Measurements from ENCODE around the gene CS. TPM values are rescaled to one million over a fixed set of nuclear protein-coding genes. Genes with fewer than 3 reads are reported as not detected.

CS gene
- polyA plus RNA-seq, 3 donors = 55.7 to 156 (median 86.1) TPM

GRCh38 chr12:56282579-56282978 lies 17.6 kb downstream of the CS start:
- WGBS (ENCODE audit: insufficient coverage) = no CpG with 5 or more reads among the region's 2 CpGs
- H3K27ac Mint-ChIP-seq = no peak overlapping the region
- DNase-seq = no peak
- no peaks in the 10 kb centered on the region for H3K4me1 ChIP-seq (ENCODE audit: control insufficient read depth in 1 of 2, insufficient read depth in 2 of 2, low read length in 2 of 2)
- peaks cover 67 to 92% of the 10 kb centered on the region in 2 donors for H3K36me3 Mint-ChIP-seq
- H3K4me3 ChIP-seq (replicated peaks in 1 of 3; ENCODE audit: low read depth in 2 of 3, low read length in 3 of 3) = no peak overlapping the region
- intact Hi-C loops (cut with micrococcal nuclease) = no loop called here
- H2AFZ ChIP-seq (ENCODE audit: insufficient read depth, low read depth, low read length, poor library complexity, severe bottlenecking) = no peak overlapping the region
- no peak overlapping the region for H3K4me2 ChIP-seq (replicated peaks; ENCODE audit: extremely low read depth, low read length, poor library complexity, severe bottlenecking)
- no peak overlapping the region for H3K4me3 Mint-ChIP-seq
- H3K79me2 ChIP-seq (ENCODE audit: insufficient read depth, low read length) = peaks cover 1% of the 10 kb centered on the region
- H3K27me3 Mint-ChIP-seq (ENCODE audit: low read depth in 3 of 3) = no peaks in the 10 kb centered on the region
- H3K9ac ChIP-seq (ENCODE audit: insufficient read depth, low read length, poor library complexity, severe bottlenecking) = no peak overlapping the region
- no peaks in the 10 kb centered on the region for H3K9me3 ChIP-seq (replicated peaks in 1 of 2; ENCODE audit: control insufficient read depth in 1 of 2, insufficient read depth in 1 of 2, low read length in 2 of 2)
- TF ChIP-seq CTCF (IDR thresholded peaks at IDR 0.05) = no peak
- no peak overlapping the region for H3K27ac ChIP-seq (ENCODE audit: low read depth in 1 of 2, low read length in 2 of 2)
- H3K4me1 Mint-ChIP-seq = peaks cover 2% of the 10 kb centered on the region
- no peaks in the 10 kb centered on the region for H3K27me3 ChIP-seq (ENCODE audit: control insufficient read depth in 2 of 2, insufficient read depth in 2 of 2, low read length in 2 of 2)
- H3K36me3 ChIP-seq (replicated peaks in 1 of 2; ENCODE audit: control insufficient read depth in 1 of 2, insufficient read depth in 2 of 2, low read length in 2 of 2) = peaks cover 74 to 95% of the 10 kb centered on the region in 2 donors
- peaks cover 10% of the 10 kb centered on the region for H4K20me1 ChIP-seq (ENCODE audit: insufficient read depth, low read length)
- H3K9me3 Mint-ChIP-seq = no peaks in the 10 kb centered on the region

- H2AFZ ChIP-seq (ENCODE audit: insufficient read depth, low read depth, low read length, poor library complexity, severe bottlenecking) = no peak overlapping the region
- intact Hi-C loops (cut with micrococcal nuclease) = no loop called here
- peaks cover 68 to 96% of the 10 kb centered on the region in 2 donors for H3K36me3 Mint-ChIP-seq
- no peak overlapping the region for H3K27ac ChIP-seq (ENCODE audit: low read depth in 1 of 2, low read length in 2 of 2)
- H3K4me3 Mint-ChIP-seq = no peak overlapping the region
- no peak for TF ChIP-seq CTCF (IDR thresholded peaks at IDR 0.05)
- no peaks in the 10 kb centered on the region for H3K27me3 ChIP-seq (ENCODE audit: control insufficient read depth in 2 of 2, insufficient read depth in 2 of 2, low read length in 2 of 2)
- no peak overlapping the region for H3K4me2 ChIP-seq (replicated peaks; ENCODE audit: extremely low read depth, low read length, poor library complexity, severe bottlenecking)
- H3K79me2 ChIP-seq (ENCODE audit: insufficient read depth, low read length) = no peaks in the 10 kb centered on the region
- H3K4me1 ChIP-seq (ENCODE audit: control insufficient read depth in 1 of 2, insufficient read depth in 2 of 2, low read length in 2 of 2) = no peaks in the 10 kb centered on the region
- no peaks in the 10 kb centered on the region for H3K27me3 Mint-ChIP-seq (ENCODE audit: low read depth in 3 of 3)
- peaks cover 0 to 4% (median 0%) of the 10 kb centered on the region in 7 donors for H3K9me3 Mint-ChIP-seq
- DNase-seq = no peak
- H3K36me3 ChIP-seq (replicated peaks in 1 of 2; ENCODE audit: control insufficient read depth in 1 of 2, insufficient read depth in 2 of 2, low read length in 2 of 2) = peaks cover 78 to 97% of the 10 kb centered on the region in 2 donors
- no peak overlapping the region for H3K9ac ChIP-seq (ENCODE audit: insufficient read depth, low read length, poor library complexity, severe bottlenecking)
- no peak overlapping the region for H3K27ac Mint-ChIP-seq
- no peak overlapping the region for H3K4me3 ChIP-seq (replicated peaks in 1 of 3; ENCODE audit: low read depth in 2 of 3, low read length in 3 of 3)
- peaks cover 6% of the 10 kb centered on the region for H4K20me1 ChIP-seq (ENCODE audit: insufficient read depth, low read length)
- WGBS (ENCODE audit: insufficient coverage) = 100% methylated on average over 3 of the region's 6 CpGs
- H3K4me1 Mint-ChIP-seq = peaks cover 2% of the 10 kb centered on the region
- H3K9me3 ChIP-seq (replicated peaks in 1 of 2; ENCODE audit: control insufficient read depth in 1 of 2, insufficient read depth in 1 of 2, low read length in 2 of 2) = no peaks in the 10 kb centered on the region
These were observed 18.1 kb downstream of the CS start for GRCh38 chr12:56282030-56282429.

Measured in CD14-positive monocyte (primary cell).